Smooth muscle cell (in vitro differentiated cells): ENCODE measurements around the gene KLF11. TPM values are rescaled to one million over a fixed set of nuclear protein-coding genes. Genes with fewer than 3 reads are reported as not detected.

Experiments
- DNase-seq: peaks from one replicate; lab custom pipeline; 2025; ENCODE audit not compliant: unreplicated experiment; lab: John Stamatoyannopoulos, UW
- H2AFZ ChIP-seq: fragments of 200-600 bp; sonication (generic); 2 replicates; pipeline ENCODE4 v1.6.0; 2016; ENCODE audit warnings: antibody characterized with exemption, low read depth, mild to moderate bottlenecking
- H3F3A ChIP-seq: fragments of 200-600 bp; sonication (generic); 2 replicates; pipeline ENCODE4 v1.6.0; 2017; ENCODE audit warnings: antibody characterized with exemption, low read depth
- H3K27ac ChIP-seq: fragments of 200-600 bp; sonication (generic); 2 replicates; pipeline ENCODE4 v1.5.1; 2016; ENCODE audit warnings: low read depth, mild to moderate bottlenecking
- H3K27me3 ChIP-seq: fragments of 200-600 bp; sonication (generic); 2 replicates; pipeline ENCODE4 v1.6.1; 2016; ENCODE audit warnings: low read depth, mild to moderate bottlenecking
- H3K36me3 ChIP-seq: fragments of 200-600 bp; sonication (generic); 2 replicates; pipeline ENCODE4 v1.5.1; 2016; ENCODE audit warnings: low read depth
- H3K4me1 ChIP-seq: fragments of 200-600 bp; sonication (generic); 2 replicates; pipeline ENCODE4 v1.5.1; 2016; ENCODE audit warnings: low read depth
- H3K4me2 ChIP-seq: fragments of 200-600 bp; sonication (generic); 2 replicates; pipeline ENCODE4 v1.6.0; 2016; ENCODE audit warnings: mild to moderate bottlenecking
- H3K4me3 ChIP-seq: fragments of 200-600 bp; sonication (generic); 2 replicates; pipeline ENCODE4 v1.5.1; 2016; ENCODE audit warnings: mild to moderate bottlenecking
- H3K79me2 ChIP-seq: fragments of 200-600 bp; sonication (generic); 2 replicates; pipeline ENCODE4 v1.6.0; 2016; ENCODE audit warnings: low read depth, mild to moderate bottlenecking
- H3K9ac ChIP-seq: fragments of 200-600 bp; sonication (generic); 2 replicates; pipeline ENCODE4 v1.6.0; 2016; ENCODE audit warnings: low read depth
- H3K9me3 ChIP-seq: fragments of 200-600 bp; sonication (generic); replicated peaks from 2 replicates; pipeline ENCODE4 v1.5.1; 2016; ENCODE audit warnings: low read depth
- H4K20me1 ChIP-seq: fragments of 200-600 bp; sonication (generic); 2 replicates; pipeline ENCODE4 v1.6.0; 2016; ENCODE audit warnings: low read depth
- WGBS: methylation state at CpG from one replicate; pipeline ENCODE4 v1.1.7; 2016; ENCODE audit warnings: low lambda C conversion rate; 5-methylcytosine and 5-hydroxymethylcytosine counted together
- polyA plus RNA-seq: library from polyadenylated mRNA; unstranded; fragments of >200 nt; fragmentation: Nextera tagmentation; extraction: Ambion mirVana; gene quantifications from 2 replicates; pipeline ENCODE4 v1.2.1, GENCODE V29; 2016
- total RNA-seq: library from RNA; depleted of rRNA; stranded (reverse); fragments of >200 nt; gene quantifications from 2 replicates; pipeline ENCODE4 v1.2.3, GENCODE V29; 2014
- TF ChIP-seq, protein P1 (sequence below): fragments of 200-600 bp; sonication (generic); IDR thresholded peaks from 2 replicates; pipeline ENCODE4 v1.5.1; 2017; ENCODE audit warnings: borderline replicate concordance, mild to moderate bottlenecking, antibody characterized with exemption; ENCODE audit not compliant: insufficient read depth, poor library complexity, severe bottlenecking

KLF11 gene
- total and polyA plus RNA-seq, 2 experiments from 2014 or later: 9.9 to 12.7 TPM

DNA sequence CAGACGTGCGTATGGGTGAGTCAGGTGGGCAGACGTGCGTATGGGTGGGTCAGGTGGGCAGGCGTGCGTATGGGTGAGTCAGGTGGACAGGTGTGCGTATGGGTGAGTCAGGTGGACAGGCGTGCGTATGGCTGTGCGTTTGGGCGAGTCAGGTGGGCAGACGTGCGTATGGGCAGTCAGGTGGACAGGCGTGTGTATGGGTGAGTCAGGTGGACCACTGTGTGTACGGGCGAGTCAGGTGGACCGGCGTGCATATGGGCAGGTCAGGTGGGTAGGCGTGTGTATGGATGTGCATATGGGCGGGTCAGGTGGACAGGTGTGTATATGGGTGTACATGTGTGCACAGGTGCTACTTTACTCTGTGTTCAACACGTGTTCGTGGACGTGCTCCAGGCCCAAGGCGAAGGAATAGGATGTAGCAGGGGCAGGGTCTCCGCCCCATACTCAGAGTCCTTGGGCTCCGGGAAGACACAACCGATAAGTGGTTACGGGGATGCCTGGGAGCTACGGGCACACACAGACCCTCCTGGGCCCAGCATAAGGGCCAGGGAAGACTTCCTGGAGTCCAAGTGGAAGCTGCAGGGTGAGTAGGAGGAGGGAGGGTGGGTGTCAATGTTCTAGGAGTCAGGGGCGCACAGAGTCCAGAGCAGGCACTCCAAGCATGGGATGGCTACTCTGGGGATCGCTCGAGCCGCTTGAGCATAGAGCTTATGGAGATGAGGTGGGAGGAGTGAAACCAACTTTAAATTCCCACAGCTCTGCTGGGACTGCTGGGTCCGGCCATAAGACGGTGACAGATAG is 27.1 kb upstream of the KLF11 start:
- no peak overlapping the region for H3K9ac ChIP-seq
- no peaks in the 10 kb centered on the region for H3F3A ChIP-seq
- no peaks in the 10 kb centered on the region for H3K79me2 ChIP-seq
- H3K9me3 ChIP-seq: no peaks in the 10 kb centered on the region
- 95% methylated on average over 34 of the region's 35 CpGs for WGBS
- no peak overlapping the region for H3K4me2 ChIP-seq
- H3K27ac ChIP-seq: no peak overlapping the region
- no peaks in the 10 kb centered on the region for H3K27me3 ChIP-seq
- no peaks in the 10 kb centered on the region for H3K4me1 ChIP-seq
- TF ChIP-seq, protein P1, sequence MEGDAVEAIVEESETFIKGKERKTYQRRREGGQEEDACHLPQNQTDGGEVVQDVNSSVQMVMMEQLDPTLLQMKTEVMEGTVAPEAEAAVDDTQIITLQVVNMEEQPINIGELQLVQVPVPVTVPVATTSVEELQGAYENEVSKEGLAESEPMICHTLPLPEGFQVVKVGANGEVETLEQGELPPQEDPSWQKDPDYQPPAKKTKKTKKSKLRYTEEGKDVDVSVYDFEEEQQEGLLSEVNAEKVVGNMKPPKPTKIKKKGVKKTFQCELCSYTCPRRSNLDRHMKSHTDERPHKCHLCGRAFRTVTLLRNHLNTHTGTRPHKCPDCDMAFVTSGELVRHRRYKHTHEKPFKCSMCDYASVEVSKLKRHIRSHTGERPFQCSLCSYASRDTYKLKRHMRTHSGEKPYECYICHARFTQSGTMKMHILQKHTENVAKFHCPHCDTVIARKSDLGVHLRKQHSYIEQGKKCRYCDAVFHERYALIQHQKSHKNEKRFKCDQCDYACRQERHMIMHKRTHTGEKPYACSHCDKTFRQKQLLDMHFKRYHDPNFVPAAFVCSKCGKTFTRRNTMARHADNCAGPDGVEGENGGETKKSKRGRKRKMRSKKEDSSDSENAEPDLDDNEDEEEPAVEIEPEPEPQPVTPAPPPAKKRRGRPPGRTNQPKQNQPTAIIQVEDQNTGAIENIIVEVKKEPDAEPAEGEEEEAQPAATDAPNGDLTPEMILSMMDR: no peak
- H2AFZ ChIP-seq: no peak overlapping the region
- no peaks in the 10 kb centered on the region for H4K20me1 ChIP-seq
- no peaks in the 10 kb centered on the region for H3K36me3 ChIP-seq
- H3K4me3 ChIP-seq: no peak overlapping the region
- no peak for DNase-seq

- H3K27ac ChIP-seq: no peak overlapping the region
- no peak overlapping the region for H3K4me2 ChIP-seq
- no peaks in the 10 kb centered on the region for H3K9me3 ChIP-seq
- no peaks in the 10 kb centered on the region for H3K79me2 ChIP-seq
- H3K36me3 ChIP-seq: no peaks in the 10 kb centered on the region
- H3K27me3 ChIP-seq: no peaks in the 10 kb centered on the region
- TF ChIP-seq, protein P1: no peak
- DNase-seq: no peak
- H3F3A ChIP-seq: no peaks in the 10 kb centered on the region
- no peak overlapping the region for H3K9ac ChIP-seq
- H3K4me3 ChIP-seq: no peak overlapping the region
- 92% methylated on average over 8 of the region's 8 CpGs for WGBS
- no peak overlapping the region for H2AFZ ChIP-seq
- no peaks in the 10 kb centered on the region for H3K4me1 ChIP-seq
- no peaks in the 10 kb centered on the region for H4K20me1 ChIP-seq
These were observed 26.5 kb upstream of the KLF11 start for GRCh38 chr2:10016802-10017258.

DNA sequence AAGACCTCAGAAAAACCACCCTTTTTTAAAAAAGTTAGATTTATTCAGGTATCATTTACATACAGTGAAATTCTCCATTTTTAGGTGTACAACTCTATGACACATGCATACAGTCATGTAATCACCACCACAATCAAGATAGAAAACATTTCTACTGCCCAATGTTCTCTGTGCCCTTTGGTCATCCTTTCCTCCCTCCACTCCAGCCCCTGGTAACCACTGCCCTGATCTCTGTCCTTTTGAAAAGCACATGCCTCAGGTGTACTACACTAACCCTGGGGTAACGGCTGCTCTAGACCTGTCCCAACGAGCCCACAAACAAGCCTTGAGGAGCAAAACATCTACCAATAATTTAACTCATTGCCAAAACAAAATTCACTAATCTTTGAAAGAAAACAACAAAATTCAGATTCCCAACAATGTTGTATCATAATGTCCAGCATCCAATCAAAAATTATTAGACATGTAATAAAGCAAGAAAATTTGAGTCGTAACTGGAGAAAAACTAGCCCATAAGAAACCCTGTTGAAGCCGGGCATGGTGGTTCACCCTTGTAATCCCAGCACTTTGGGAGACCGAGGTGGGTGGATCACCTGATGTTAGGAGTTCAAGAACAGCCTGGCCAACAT is 25.9 kb upstream of the KLF11 start:
- H3K9me3 ChIP-seq: no peaks in the 10 kb centered on the region
- no peaks in the 10 kb centered on the region for H3K27me3 ChIP-seq
- H2AFZ ChIP-seq: no peak overlapping the region
- 90% methylated on average over 5 of the region's 5 CpGs for WGBS
- TF ChIP-seq, protein P1: no peak
- no peaks in the 10 kb centered on the region for H3K79me2 ChIP-seq
- no peak overlapping the region for H3K9ac ChIP-seq
- H3K27ac ChIP-seq: no peak overlapping the region
- H4K20me1 ChIP-seq: no peaks in the 10 kb centered on the region
- H3F3A ChIP-seq: no peaks in the 10 kb centered on the region
- DNase-seq: no peak
- H3K36me3 ChIP-seq: no peaks in the 10 kb centered on the region
- H3K4me3 ChIP-seq: no peak overlapping the region
- H3K4me2 ChIP-seq: no peak overlapping the region
- H3K4me1 ChIP-seq: no peaks in the 10 kb centered on the region
